ENCODE data around the gene KCNQ1. TPM values are rescaled to one million over a fixed set of nuclear protein-coding genes. Genes with fewer than 3 reads are reported as not detected.

The KCNQ1 gene
- total RNA-seq, 1 donor from 2014 or later = 8.5 TPM

- no peak for TF ChIP-seq CTCF (IDR thresholded peaks at IDR 0.05; ENCODE audit: unreplicated experiment)
- H3K4me3 Mint-ChIP-seq = no peak overlapping the region
- H3K36me3 Mint-ChIP-seq = no peaks in the 10 kb centered on the region
- H3K27me3 Mint-ChIP-seq (ENCODE audit: low read depth) = no peaks in the 10 kb centered on the region
- peak overlapping the region; percentile 33 for H3K27ac Mint-ChIP-seq
- DNase-seq (ENCODE audit: low spot score in 2 of 2, unreplicated experiment in 2 of 2) = no peak
- peaks cover 39% of the 10 kb centered on the region for H3K4me1 Mint-ChIP-seq
- H3K9me3 Mint-ChIP-seq = no peaks in the 10 kb centered on the region
Observed at GRCh38 chr11:2734181-2735052, 289.6 kb downstream of the KCNQ1 start.

GRCh38 chr11:2735053-2735589 is 290.3 kb downstream of the KCNQ1 start:
- Mint-ChIP-seq H3K36me3 (no peaks in the 10 kb centered on the region), H3K9me3 (no peaks in the 10 kb centered on the region), H3K27me3 (ENCODE audit: low read depth) (no peaks in the 10 kb centered on the region), H3K4me1 (peaks cover 33% of the 10 kb centered on the region), H3K27ac (no peak overlapping the region), H3K4me3 (no peak overlapping the region)
- TF ChIP-seq CTCF (IDR thresholded peaks at IDR 0.05; ENCODE audit: unreplicated experiment) = no peak
- no peak for DNase-seq (ENCODE audit: low spot score in 2 of 2, unreplicated experiment in 2 of 2)

- H3K4me3 Mint-ChIP-seq = no peak overlapping the region
- H3K9me3 Mint-ChIP-seq = no peaks in the 10 kb centered on the region
- no peaks in the 10 kb centered on the region for H3K36me3 Mint-ChIP-seq
- H3K27ac Mint-ChIP-seq = no peak overlapping the region
- H3K4me1 Mint-ChIP-seq = peaks cover 34% of the 10 kb centered on the region
- no peak for DNase-seq (ENCODE audit: low spot score in 2 of 2, unreplicated experiment in 2 of 2)
- no peaks in the 10 kb centered on the region for H3K27me3 Mint-ChIP-seq (ENCODE audit: low read depth)
- no peak for TF ChIP-seq CTCF (IDR thresholded peaks at IDR 0.05; ENCODE audit: unreplicated experiment)
Observed at GRCh38 chr11:2736577-2737225, 291.9 kb downstream of the KCNQ1 start.

GRCh38 chr11:2737226-2737590 is 292.4 kb downstream of the KCNQ1 start:
- no peak for TF ChIP-seq CTCF (IDR thresholded peaks at IDR 0.05; ENCODE audit: unreplicated experiment)
- Mint-ChIP-seq H3K27ac (no peak overlapping the region), H3K36me3 (no peaks in the 10 kb centered on the region), H3K4me3 (no peak overlapping the region), H3K4me1 (peaks cover 39% of the 10 kb centered on the region), H3K27me3 (ENCODE audit: low read depth) (no peaks in the 10 kb centered on the region), H3K9me3 (no peaks in the 10 kb centered on the region)
- DNase-seq (ENCODE audit: low spot score in 2 of 2, unreplicated experiment in 2 of 2) = no peak

GRCh38 chr11:2737866-2738265 is 293.1 kb downstream of the KCNQ1 start:
- Mint-ChIP-seq H3K4me1 (peaks cover 41% of the 10 kb centered on the region), H3K9me3 (no peaks in the 10 kb centered on the region), H3K27me3 (ENCODE audit: low read depth) (no peaks in the 10 kb centered on the region), H3K4me3 (no peak overlapping the region), H3K27ac (peak overlapping the region; percentile 56), H3K36me3 (no peaks in the 10 kb centered on the region)
- no peak for TF ChIP-seq CTCF (IDR thresholded peaks at IDR 0.05; ENCODE audit: unreplicated experiment)
- DNase-seq (ENCODE audit: low spot score in 2 of 2, unreplicated experiment in 2 of 2) = no peak
